Activated gamma-delta T cell (primary cell): ENCODE results near the gene UFD1.

Source experiments
- DNase-seq: peaks from one replicate; lab custom pipeline; 2025; lab: John Stamatoyannopoulos, UW
- total RNA-seq, 2 donors: gene quantifications; one replicate each; lab custom pipeline; 2026; lab: John Stamatoyannopoulos, UW

The UFD1 gene, protein sequence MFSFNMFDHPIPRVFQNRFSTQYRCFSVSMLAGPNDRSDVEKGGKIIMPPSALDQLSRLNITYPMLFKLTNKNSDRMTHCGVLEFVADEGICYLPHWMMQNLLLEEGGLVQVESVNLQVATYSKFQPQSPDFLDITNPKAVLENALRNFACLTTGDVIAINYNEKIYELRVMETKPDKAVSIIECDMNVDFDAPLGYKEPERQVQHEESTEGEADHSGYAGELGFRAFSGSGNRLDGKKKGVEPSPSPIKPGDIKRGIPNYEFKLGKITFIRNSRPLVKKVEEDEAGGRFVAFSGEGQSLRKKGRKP
- 92.5 to 99.9 reads per million in 2 donors for total RNA-seq

DNA sequence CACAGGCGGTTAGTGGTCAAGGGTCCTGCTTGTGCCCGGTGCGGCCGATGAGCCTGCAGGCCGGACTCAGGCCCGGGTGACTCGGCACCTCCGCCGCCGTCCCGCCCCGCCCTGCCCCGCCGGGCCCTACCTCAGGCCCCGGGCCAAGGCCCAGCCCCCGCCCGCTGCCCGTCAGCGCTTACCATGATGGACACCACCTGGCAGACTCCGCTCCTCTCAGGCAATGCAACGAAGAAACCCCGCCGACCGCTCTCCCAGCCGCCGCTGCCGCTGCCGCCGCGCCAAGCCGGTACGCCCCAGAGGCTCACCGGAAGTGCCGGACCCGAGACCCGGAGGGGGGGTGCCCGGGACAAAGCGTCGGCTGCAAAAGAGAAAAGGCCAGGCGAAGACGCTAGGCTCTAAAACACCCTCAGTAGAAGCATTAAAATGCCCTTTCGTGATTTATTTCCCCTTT is at the start of gene UFD1:
Gene UFD1, minus strand, starts transcription at position 293 of the 454 bp plus-strand sequence. Its CDS starts 108 bp downstream, at position 185.
- peak; percentile 72 for DNase-seq

DNA sequence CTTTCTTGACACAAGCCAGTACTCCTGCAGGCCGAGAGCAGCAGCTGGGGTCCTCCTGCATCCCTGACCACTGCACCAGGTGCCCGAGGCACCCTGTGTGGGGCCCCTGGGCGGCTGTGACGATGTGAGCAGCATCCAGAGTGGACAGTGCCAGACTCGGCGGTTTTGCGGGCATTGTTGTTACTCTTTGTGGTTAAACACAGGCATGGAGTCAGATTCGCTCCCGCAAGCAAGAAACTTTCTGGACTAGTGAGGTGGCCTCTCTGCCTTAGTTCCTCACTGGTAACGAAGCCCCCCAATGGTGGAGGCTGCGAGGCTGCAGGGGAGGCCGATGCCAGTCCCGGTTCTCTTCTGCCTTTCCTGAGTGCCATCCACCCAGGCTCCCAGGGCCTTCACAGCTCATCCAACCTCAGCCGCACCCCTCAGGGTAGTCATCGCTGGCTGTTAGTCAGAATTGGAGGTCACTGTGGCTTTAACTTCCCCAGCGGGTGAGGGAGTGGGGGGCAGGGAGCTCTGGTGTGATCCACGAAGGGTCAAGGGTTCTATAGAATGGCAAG is 48.9 kb upstream of the UFD1 start:
- no peak for DNase-seq

DNA sequence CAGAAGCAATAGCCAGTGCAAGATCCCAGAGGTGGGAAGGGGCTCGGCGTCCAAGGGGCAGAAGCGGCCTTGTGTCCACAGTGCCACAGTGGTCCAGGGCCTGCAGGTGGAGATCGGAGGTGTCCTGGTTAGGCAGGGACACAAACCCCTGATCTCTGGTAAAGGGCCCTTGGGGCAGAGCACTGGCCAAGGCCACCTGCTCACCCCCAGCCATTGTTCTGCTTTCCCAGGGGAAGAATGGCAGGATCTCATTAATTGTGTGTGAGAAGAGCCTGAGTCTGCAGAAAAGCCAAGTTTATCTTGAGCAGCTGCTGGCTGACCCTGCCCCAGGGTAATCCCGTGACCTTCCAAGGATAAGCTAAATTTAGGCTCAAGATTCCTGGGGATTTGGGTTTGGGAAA is 48.3 kb upstream of the UFD1 start:
- DNase-seq, result no peak

DNA sequence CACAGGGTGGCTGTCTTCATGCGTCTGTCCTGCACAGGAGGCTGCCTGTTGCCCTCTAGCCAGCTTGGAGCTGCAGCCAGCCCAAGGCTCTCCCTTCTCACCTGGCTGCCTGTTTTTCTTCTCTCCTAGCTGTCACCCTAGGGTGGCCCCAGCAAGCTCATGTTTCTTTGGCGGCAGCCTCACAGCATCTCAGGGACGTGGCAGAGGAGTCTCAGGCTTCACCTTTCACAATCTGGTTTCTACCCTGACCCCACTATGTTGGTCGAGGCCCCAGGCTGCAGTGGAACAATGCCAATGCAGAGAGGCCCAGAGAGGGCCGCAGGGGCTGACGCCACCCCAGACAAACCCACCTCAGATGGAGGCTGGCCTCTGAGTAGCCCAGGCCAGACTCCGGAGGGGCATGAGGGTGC is 47.7 kb upstream of the UFD1 start:
- no peak for DNase-seq

DNA sequence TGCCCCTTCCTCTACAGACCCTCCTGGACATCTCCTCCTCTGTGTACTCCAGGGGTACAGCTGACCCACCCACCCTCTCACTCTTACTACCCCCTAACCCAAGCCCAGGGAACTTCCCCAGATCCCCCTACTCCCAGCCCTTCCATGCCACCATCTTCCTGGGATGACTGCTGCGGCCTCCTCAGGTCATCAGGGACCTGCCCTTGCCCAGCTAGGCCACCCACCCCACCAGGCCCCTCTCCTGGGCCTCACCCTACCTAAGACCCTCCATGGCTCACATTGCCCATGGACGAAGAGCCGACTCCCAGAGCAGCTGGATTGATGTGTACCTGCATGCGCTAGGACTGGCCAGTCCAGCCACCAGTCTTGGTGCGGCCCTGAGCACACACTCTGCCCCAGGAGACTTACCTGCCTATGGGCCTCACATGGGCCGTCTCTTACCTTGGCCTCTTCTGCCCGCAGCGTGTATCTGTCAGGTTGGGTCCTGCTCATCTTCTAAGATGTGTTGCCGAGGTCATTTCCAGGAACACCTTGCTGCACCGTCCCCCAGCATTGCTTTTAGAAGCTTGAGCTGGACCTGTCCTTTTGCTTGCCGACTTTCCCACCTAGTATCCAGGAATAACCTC is 47.2 kb upstream of the UFD1 start:
- no peak for DNase-seq

DNA sequence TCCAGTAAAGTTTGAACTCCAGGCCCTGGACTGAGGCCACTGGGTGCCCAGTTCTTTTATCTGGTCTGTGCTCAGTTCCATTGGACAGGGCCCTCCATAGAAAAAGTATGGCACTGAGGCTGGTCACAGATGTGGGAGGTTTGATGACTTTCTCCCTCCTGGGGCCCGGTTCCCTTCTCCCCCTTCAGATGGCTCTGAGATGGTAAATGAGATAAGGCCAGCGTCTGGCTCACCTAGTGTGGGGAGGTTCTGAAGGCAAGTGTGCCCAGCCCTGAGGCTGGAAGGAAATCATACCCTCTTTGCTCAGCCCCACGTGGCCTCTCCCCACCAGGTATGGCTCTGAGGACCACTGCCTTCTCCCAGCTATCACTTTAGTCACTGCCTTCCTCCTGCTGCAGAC is 46.7 kb upstream of the UFD1 start:
- no peak for DNase-seq

DNA sequence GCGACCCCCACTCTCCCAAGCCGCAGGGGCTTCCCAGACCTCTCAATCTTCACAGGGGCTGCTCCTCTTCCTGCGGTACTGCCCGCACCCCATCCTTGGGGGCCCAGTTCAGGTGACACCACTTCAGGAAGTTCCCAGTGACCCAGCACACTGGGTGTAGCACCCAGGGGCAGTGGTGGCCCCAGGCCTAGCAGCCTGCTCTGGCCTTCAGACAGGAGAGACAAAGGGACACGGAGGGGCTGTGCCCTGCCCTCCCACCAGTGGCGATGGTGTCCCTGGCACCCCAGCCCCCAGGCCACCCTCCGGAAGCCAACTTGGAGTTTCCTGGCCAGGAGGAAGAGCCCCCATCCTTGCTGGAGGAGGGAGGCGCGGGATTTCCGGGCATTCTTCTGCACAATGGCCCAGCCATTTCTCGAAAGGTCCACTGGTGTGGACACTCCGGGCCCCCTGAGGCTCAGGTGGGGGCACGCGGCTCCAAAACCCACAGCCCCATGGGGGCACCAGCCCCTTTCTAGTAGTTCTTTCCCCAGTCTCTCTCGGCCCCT is 46.2 kb upstream of the UFD1 start:
- DNase-seq, result no peak

DNA sequence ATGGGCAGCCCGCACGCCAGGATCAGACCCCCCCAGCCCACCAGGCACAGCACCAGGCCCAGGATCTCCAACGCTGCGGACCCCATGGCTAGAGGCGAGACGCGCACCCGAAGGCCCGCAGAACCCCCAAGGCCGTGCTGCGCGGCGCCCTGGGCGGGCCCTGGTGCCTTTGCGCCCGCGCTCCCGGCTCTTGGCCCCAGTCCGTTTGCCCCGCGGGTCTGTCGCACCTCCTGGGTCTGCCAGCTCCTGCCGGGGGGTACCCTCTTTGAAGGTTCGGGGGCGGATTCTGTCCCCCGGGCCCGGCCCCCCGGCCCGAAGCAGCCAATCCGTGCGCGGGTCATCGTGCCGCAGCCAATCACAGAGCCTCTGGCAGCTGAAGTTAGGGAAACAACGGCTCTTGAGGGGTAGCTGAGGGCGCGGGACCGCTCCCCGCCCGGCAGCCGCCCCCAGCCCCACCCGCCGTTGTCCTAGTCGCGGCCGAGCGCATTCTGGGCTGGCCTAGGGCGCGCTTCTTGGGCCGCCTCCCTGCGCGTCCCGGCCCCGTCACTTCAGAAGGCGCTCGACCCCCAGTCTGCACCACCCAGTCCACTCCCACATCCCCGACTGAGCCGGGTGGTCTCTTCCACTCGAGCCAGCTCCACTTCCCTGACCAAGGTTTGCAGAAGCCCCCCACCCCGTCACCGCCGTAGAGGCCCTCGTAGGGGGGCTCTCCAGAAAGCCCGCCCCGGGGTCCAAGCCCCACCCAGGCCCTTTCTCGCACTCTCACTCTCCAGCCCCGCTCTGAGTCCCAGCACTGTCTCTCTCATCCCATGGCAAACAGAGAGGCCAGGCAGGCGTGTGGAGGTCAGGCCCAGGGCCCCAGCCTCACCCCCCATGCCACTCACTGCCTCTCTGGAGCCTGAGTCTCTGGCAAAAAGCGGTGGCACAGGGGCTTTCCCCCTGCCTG is 45.5 kb upstream of the UFD1 start, which contains the start of gene CLDN5:
Gene CLDN5, minus strand, starts transcription at position 241 of the 946 bp plus-strand sequence. Its CDS starts 155 bp downstream, at position 86.
- DNase-seq, result no peak

DNA sequence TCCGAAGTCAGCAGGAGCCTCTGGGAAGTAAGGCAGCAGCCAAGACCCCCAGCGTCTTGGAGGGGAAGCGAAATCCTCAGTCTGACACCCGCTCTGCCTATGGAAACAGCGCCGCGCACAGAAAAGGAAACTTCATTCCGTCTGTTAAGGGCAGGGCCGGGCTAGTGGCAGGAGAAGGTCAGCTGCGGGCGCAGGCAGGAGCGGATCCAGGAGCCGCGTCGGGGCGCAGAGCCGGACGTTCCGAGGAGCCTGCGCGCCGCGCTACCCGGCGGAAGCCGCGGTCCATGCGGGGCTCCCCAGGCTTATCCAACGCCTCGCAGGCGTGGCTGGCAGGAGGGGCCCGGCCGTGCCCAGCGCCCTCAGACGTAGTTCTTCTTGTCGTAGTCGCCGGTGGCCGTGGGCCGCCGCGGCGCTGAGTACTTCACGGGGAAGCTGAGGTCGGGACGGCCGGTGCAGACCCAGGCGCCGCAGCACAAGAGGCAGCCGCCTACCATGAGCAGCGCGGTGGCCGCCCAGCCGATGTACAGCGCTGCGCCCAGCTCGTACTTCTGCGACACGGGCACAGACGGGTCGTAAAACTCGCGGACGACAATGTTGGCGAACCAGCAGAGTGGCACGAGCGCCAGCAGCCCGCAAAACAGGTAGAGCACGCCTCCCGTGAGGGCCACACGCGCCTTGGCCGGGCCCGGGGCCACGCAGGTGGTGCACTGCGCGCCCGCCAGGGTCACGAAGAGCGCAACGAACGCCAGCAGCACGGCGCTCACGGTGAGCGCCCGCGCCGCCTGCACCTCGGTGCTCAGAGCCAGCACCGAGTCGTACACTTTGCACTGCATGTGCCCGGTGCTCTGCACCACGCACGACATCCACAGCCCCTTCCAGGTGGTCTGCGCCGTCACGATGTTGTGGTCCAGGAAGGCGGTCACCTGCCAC is 44.5 kb upstream of the UFD1 start:
- DNase-seq, result no peak

DNA sequence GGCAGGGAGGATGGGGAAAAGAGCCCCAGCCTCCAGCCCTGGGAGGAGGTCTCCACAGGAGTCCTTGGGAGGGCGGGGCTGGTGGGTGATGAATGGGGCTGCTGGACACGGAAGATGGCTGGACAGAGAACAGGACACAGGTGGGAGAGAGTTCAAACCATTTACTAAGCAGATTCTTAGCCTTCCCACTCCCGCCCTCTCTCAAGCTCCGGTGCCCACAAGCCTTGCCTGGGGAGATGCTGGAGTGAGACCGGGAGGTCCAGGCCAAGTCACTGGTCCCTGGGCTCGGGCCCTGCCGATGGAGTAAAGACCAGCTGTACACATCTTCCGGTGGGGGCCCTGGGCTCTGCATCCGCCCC is 43.9 kb upstream of the UFD1 start:
- no peak for DNase-seq

DNA sequence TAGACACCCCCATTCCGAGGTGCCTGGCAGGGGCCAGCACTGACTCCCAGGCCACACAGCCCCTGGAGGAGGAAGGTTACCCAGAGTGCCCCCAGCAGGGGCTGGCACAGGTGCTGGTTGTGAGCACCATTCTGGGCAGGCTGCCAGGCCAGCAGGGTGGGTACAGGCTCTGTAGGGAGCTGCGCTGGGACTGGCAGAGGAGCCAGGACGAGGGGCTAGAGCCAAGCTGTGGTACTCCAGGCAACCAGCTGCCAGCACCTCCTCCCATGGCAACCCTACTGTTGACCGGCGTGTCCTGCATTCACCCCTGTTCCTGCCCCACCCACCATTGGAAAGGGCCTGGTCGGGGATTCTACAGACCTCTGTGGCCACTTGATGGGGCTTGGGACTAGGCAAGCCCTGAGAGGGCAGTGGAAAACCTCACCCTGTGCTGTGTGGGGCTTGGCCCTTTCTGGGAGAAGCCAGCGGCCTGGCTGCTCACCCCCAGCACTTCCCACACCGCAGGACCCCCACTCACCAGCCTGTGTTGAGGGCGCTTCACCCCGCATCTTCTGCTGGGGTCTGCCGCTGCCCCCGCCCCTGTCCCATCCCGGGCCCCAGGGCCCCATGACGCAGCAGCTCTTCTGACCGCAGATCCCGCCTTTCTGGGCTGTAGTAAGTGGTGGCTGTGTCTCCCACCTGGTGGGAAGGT is 43.3 kb upstream of the UFD1 start:
- DNase-seq, result no peak

DNA sequence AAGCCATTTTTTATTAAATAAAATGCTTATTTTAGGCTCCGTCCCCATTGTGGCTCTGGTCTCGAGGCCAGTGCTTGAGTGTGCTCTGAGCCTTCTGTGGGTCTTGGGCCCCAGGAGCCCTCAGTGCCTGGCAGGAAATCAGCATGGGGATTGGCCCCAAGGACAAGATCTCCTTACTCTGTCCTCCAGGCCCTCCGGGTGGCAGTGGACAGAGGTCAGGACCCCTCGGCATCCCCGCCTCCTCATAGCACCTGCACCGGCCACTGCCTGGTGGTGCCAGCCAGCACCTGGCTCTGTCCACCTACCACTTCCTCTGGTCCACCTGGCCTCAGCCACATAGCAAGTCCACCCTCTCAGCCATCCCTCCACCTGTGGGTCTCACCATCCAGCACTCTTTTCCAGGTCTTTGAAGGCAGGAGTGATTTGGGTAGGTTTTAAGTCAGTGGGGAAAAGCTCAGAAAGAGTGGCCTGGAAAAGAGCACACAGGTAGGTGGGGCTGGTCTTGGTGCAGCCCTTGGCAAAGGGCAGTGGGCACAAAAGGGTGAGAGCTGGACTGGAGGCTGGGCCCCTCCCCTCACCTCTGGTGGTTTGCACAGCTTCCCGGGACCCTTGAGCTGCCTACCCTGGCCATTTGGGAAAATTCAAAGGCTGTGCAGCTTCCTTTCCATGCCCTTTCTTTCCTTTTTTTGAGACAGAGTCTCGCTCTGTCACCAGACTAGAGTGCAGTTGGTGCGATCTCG is 41.7 kb upstream of the UFD1 start:
- DNase-seq, result no peak

DNA sequence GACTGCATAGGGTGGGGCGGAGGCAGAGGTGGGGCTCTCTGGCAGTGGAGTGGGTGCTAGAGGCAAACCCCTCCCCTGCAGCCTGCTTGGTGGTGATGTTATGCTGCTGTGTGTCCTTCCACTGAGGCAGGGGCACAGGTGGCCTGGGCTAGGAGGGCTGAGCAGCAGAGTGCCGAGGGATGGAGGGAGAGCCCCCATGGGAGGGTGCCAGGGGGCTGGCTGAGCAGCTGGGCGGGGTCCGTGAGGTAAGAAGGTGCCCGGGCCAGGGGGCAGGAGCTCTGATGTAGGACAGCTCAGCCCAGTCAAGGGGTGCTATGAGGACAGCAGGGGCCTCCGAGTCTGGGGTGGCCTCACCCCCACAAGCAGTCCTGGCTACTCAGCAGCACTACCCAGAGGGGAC is 41.0 kb upstream of the UFD1 start:
- DNase-seq, result no peak

DNA sequence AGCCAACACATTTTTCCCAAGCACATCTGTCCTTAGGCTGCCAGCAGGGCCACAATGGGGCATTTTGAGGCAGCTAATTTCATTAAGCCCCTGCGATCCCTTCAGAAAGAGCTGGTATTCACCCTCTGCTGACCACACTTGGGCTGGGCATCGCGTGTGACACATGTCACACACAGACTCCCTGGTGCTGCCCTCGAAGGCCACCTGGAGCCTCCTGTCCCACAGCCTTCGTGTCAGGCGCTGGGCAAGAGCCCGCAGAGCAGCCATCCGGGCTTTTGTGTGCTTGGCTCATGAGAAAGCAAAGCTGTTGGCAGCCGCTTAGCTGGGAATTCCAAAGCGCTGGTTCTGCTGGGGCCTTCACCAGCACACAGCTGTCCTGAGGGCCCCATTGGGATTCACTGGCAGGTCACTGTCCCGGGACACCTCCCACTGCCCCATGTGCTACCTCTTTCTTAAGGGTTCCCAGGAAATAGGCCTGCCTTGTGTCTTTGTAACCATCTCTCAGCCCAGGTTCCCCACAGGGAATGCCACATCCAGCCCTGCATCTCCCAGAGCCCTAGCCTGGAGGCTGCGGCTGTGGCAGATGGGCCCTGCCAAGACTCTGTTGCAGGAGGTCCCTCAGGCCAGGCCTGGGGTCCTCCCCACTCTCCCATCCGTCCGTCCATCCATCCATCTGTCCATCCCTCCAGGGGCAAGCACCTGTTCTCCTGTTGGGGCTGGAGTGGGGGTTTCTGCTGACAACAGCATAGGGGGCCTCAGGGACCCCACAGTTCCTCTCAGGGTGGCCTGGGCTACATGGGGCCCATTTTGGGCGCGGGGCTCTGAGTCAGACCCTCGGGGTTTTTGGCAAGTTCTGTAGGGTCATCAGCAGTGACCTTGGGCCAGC is 40.3 kb upstream of the UFD1 start:
- no peak for DNase-seq

DNA sequence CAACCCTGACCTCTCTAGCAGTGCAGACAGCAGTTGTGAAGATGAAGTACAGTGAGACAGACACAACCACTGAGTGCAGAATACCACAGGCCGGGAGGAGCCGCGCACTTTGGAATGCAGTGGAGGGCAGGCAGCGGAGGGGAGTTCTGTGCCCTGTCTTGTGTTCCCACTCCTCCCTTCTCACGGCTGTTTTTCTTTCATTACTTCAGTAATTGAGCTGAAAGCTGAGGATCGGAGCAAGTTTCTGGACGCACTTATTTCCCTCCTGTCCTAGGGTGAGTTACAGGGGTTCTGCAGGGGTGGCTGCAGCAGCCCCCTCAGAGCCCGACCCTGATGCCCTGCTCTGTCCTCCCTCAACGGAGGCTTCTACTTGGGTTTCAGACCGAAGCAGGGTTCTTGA is 39.6 kb upstream of the UFD1 start:
- no peak for DNase-seq

DNA sequence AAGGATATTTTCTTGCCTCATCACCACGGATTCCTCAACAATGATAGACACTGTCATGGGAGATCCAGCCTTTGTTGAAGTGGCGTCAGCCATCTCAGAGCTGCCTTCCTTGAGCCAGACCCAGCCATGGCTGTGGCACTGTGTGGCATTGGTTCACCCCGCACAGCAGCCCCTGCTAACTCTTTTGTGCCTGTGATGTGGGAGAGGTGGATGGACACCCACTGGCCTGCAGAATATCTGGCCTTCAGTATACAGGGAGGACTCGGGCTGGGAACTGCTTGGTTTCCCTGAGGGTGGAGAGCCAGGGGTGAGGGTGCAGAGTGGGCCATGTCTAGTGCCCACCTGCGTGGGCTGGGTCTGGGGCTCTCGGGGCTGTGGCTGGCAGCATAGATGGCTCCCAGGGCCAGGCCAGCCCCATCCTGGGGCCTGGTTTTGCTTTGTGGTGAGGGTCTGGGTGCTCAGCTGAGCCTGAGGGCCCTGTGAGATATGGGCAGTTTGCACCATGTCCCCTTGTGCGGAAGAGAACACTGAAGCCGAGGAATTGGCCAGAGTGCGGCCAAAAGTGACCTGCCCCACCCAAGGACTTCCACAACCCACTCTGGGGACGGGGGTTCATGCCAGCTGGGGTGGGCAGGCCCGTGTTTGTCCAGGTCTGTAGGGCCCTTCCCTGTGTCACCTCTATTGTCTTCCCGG is 39.1 kb upstream of the UFD1 start:
- no peak for DNase-seq

DNA sequence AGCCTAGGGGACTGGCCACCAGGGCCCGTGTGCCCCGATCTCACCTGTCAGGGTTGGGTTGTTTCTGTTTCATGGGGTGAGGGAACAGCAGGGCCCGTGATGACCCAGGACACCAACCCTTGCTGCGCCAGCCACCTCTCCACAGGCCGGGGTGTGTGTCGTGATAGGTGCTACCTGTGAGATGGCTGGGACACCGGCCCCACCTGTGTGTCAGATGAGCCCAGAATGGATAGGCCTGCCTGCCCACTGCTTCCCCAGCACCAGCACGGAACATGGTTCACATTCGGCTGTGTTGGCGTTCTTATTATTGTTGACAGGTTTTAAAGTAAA is 38.1 kb upstream of the UFD1 start:
- no peak for DNase-seq
